SW 1271 (cell line): ENCODE data around the gene TRAP1.
"Not testable (repeated sequence)": the region's sequence is repeated elsewhere in the genome, so short reads cannot be mapped to it uniquely, and the experiment has no call there.

ENCODE experiments used
- DNase-seq, 2 experiments: peaks; one replicate each; lab custom pipeline; 2025; lab: John Stamatoyannopoulos, UW

TRAP1 gene

GRCh38 chr16:3673201-3673600 lies 44.1 kb downstream of the TRAP1 start:
- no peak for DNase-seq

DNA sequence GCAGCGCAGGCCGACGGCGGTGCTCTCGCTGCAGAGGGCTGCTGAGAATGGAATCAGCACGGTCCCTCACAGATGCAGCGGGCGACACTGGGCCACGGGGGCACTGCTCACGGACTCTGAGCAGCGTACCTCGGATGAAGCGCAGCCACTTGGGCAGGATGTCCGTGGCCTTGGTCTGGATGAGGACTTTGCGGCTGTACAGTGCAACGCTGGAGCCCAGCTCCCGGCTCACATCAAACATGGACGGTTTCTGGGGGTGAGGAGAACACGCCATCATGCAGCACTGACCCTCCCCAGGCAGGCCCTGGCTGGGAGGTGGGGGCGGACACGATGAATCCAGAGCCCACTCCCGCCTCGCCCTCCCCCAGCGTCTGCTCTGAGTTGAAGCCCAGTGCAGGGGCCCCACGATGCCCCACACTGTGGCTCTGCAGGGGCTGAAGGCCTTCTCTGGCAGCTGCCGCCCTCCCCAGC lies 44.7 kb downstream of the TRAP1 start:
- no peak for DNase-seq

GRCh38 chr16:3671424-3671823 lies 45.9 kb downstream of the TRAP1 start:
- DNase-seq: no peak

DNA sequence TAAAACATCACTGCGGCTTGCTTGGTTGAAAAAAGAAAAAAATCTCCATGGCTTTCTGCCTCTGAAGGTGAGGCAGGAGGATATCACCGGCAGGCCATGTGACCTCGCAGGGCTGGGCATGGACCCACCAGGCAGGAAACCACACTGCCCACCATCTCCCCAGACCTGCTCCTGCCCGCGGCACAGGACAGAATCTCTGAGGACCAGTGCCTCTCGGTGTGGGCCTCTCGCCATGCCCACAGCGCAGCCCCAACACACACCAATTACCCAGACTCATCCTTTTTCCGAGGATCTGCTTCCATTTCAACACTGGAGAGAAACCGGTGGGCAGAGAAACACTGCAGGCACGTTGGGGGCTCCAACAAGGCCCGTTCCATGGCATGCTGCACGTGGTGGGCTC lies 46.6 kb downstream of the TRAP1 start:
- DNase-seq: no peak

DNA sequence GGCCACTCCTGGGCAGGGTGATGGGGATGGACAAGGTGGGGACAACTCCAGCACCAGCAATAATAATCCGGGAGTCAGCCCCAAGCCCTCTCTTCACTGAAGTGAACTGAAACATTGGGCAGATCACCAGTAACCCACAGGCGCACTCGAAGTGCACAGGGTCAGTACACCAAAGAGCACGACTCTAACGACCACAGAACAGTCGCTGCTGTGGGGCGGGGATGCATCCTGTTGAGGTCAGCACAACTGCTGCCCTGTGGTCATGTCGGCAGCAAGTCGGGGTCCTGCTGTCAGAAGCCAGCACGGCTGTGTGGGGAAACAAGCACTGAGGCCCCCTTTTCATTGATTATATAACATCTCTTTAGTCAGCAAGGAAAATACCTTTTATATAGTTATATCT lies 48.2 kb downstream of the TRAP1 start:
- DNase-seq: no peak

- DNase-seq: no peak
Observed at GRCh38 chr16:3668626-3669025, 48.7 kb downstream of the TRAP1 start.

DNA sequence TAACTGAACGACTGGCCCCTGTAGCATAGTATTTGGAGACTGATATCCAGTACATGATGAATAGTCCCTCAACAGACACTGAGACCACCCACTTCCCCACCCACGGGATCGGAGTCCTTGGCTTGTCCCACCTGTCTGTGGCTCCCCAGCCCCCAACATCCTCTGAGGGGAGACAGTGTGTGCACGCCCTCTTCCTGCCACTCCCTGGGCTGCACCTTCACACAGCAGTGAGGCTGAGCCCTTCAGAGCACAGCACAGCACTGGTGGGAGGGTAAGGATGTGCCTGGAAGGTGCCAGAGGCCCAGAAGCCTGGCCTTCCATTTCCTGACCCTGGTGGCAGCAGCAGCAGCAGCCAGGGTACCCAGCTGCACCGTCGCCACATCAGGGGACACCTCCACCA lies 51.8 kb downstream of the TRAP1 start:
- no peak for DNase-seq

DNA sequence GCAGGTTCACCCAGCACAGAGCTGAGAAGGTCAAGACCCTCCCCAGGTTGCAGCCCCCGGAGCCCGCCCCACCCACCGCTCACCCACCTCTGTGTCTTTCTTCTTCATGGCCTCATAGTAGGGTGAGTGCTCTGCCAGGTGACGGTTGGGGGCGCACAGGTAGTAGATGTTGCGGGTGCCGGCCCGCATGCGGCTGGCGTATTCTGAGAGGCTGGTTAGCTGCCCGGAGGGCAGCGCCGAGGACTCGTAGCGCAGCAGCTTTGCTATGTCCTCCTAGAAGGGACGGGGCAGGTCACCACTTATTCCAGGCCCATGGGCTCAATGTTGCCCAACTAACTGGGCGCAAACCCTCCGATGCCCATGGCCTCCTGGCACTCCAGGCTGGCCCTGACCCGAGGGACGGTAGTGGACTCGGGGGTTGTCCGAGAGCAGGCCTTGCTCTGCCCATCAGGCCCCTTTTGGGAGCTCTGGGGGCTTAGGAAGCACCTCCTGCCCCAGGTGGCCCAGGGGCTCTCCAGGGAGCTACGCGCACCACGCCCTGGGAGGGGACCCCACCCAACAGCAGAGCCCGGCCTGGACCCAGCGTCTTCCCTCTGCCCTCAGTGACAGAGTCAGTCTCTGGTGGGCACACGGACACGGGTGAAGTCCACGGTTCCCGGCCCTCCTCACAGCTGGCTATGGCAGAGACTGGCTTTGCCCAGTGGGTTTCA lies 53.0 kb downstream of the TRAP1 start:
- DNase-seq: no peak

- DNase-seq: no peak
Observed at GRCh38 chr16:3662601-3663000, 54.7 kb downstream of the TRAP1 start.

DNA sequence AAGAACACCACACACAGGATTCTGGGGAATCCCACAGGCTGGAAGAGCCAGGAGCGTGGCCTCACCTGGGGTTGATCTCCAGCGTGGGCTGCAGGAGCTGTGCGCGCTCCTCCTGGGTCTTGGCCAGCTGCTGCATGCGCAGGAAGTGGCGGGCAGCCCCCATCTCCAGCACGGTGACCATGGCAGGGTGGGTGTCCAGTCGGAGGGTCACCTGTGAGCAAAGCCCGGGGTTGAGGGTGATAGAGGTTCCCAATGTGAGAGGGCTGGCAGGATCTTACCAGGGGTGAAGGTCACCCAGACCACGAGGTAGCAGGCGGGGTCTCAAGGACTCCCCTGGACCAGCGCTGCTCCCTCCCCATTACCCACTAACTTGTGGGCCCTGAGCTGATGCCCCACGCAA lies 55.4 kb downstream of the TRAP1 start:
- DNase-seq: no peak

DNA sequence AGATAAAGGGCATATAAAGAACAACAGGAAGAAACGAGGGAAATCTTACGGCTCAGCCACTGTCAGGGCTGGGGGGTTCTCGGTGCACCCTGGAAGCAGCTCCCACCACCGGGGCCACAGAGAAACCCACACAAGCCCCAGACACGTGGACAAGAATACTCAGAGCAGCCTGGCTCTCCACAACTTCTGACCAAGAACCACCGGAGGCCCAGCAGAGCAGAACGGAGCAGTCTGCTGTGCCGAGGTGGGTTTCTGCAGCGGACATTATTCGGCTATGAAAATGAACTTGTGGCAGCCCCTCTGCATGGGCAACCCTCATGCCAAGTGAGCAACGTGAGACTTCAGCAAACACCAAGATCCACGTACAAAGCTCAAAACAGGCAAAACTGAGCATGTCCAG lies 56.0 kb downstream of the TRAP1 start:
- DNase-seq: no peak

DNA sequence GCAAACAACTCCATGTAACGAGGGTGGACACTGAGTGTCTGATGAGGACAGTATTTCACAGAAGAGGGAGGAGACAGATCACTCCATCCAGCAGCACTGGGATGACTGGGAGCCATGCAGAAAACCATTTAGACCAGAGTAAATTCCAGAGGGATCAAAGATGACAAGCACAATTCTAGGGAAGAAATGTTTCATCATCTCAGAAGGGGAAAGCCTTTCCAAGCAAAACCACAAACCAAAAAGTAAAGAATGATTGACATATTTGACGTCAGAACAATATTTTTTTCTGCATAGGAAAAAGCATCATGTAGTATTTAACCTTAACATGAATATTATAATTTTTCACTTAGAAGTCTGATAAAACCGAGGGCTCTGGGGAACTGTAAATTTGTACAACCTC lies 58.1 kb downstream of the TRAP1 start:
- no peak for DNase-seq

DNA sequence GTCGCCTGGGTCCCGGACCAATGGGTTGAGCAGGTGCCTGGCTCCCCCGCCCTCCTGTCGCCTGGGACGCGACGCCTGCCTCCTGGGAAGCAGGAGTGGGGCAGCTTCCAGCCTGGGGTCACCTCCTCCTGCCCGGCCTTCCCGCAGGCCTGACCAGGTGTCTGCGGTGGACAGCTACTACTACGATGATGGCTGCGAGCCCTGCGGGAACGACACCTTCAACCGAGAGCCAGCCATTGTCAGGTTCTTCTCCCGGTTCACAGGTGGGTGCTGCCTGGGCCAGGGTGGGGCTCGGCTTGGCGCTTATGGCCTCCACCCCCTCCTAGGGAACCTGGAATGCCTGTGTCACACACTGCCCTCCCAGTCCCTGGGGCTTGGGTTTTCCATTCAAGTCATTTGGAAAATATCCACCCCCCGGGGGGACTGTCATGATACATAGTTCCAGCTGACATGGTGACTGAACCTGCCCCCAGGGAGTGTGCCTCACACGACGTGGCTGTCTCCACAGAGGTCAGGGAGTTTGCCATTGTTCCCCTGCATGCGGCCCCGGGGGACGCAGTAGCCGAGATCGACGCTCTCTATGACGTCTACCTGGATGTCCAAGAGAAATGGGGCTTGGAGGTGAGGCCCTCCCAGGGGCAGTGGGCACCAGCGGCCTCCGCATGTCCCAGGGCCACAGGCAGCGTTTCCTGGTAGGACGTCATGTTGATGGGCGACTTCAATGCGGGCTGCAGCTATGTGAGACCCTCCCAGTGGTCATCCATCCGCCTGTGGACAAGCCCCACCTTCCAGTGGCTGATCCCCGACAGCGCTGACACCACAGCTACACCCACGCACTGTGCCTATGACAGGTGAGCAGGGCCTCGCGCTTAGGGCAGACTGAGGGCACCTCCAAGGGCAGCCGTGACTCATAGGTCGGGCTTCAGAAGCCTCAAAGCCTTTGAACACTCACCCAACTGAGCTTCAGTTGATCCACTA lies 60.5 kb downstream of the TRAP1 start:
- DNase-seq: no peak

- not testable (repeated sequence) for DNase-seq
Observed at GRCh38 chr16:3656160-3656490, 61.2 kb downstream of the TRAP1 start.

GRCh38 chr16:3655396-3656159 lies 61.7 kb downstream of the TRAP1 start:
- no peak for DNase-seq

GRCh38 chr16:3655030-3655395 lies 62.3 kb downstream of the TRAP1 start:
- DNase-seq: no peak

GRCh38 chr16:3654249-3654991 lies 62.9 kb downstream of the TRAP1 start, which contains the start of gene DNASE1:
Gene DNASE1, plus strand, starts transcription at chr16:3654691. Its CDS starts 683 bp downstream, at chr16:3655374.
- peak in 1 of 2 experiments; percentile 4 for DNase-seq

DNA sequence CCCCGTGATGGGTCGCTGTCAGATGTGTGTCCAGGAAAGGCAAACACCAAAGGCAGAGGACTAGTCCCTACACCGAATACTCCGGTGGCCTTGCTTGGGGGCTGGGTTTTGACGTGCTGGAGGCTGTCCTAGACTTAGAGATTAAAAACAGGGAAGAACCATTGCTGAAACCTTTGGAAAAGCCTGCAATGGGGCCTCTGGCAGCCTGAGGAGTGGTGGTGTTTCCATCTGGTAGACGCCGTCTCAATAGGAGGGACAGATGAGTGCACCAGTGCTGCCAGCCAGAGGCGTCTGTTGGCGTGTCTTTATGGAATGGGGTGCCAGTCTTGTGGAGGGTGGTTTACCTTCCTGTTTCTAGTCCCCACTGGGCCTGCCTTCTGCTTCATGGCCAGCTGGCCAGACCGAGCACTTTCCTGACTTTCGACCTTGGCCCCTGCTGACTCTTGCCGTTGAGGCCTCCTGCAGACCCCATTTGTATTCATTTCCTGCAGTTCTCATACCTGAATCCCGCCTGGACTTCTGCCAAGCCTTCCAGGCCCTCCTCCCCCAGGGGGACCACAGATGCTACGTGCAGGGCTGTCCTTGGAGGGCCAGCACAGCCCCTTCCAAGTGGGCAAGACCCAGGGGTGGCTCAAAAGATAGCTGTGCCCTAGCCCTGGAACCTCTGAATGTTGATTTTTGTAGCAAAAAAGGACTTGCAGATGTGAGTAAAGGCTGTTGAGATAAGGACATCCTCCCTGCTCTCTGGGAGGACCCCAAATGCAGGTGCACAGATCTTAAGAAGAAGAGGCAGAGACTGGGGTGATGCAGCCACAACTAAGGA lies 64.7 kb downstream of the TRAP1 start:
- no peak for DNase-seq

GRCh38 chr16:3651461-3652372 lies 65.6 kb downstream of the TRAP1 start:
- no peak for DNase-seq
